ENCODE data around the gene IL17RC.
"Not testable (repeated sequence)": the region's sequence is repeated elsewhere in the genome, so short reads cannot be mapped to it uniquely, and the experiment has no call there.

Gene IL17RC

GRCh38 chr3:9934235-9934621 lies 17.3 kb downstream of the IL17RC start:
- TF ChIP-seq, protein P1, sequence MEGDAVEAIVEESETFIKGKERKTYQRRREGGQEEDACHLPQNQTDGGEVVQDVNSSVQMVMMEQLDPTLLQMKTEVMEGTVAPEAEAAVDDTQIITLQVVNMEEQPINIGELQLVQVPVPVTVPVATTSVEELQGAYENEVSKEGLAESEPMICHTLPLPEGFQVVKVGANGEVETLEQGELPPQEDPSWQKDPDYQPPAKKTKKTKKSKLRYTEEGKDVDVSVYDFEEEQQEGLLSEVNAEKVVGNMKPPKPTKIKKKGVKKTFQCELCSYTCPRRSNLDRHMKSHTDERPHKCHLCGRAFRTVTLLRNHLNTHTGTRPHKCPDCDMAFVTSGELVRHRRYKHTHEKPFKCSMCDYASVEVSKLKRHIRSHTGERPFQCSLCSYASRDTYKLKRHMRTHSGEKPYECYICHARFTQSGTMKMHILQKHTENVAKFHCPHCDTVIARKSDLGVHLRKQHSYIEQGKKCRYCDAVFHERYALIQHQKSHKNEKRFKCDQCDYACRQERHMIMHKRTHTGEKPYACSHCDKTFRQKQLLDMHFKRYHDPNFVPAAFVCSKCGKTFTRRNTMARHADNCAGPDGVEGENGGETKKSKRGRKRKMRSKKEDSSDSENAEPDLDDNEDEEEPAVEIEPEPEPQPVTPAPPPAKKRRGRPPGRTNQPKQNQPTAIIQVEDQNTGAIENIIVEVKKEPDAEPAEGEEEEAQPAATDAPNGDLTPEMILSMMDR (conservative IDR thresholded peaks at IDR 0.05; ENCODE audit: low read length): peak; percentile 27
- H3K4me3 ChIP-seq (ENCODE audit: low read length): peak overlapping the region; percentile 82
- no peak for DNase-seq (ENCODE audit: low read depth)

DNA sequence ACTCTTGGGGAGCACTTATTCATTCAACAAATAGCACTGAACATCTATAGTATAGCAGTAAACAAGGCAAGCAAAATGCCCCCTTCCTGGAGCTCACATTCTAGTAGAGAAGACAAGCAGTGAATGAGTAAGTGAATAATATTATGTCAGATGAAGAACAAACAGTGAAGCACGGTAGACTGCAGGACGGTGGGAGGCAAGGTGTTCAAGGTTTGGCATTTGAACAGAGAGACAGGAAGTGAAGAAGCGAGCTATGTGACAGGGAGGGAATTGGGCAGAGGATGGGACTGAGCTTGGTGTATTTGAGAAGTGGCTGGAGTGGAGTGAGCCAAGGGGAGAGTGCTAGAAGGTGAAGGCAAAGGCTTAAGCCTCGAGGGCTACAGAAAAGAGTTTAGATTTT lies 18.1 kb downstream of the IL17RC start:
- H3K4me3 ChIP-seq (ENCODE audit: low read length): no peak overlapping the region; the same call in 1 of the 2 replicates
- no peak for DNase-seq (ENCODE audit: low read depth)
- TF ChIP-seq, protein P1 (conservative IDR thresholded peaks at IDR 0.05; ENCODE audit: low read length): no peak

DNA sequence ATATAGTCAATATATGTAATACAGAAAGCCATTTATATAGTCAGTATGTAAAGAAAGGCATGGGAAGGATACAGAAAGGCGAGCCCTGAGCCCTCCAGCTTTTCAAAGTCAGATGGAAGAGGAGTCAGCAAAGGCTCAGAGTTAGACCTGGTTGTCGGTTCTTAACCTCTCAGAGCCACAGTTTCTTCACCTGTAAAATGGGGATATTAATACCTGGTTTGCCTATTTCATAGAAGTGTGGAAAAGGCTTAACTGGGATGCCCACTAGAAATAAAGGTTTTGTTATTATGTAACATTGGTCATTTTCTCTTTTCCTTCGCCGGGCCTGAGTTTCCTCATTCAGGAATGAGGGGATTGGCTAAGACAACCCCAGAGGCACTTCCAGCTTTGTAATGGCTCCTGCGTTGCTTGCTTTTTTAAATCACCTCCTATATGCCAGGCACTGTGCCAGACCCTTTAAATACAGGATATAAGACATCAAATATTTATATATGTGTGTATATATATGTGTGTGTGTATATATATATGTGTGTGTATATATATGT lies 19.1 kb downstream of the IL17RC start:
- no peak for DNase-seq (ENCODE audit: low read depth)
- no peak overlapping the region for H3K4me3 ChIP-seq (ENCODE audit: low read length)
- TF ChIP-seq, protein P1 (conservative IDR thresholded peaks at IDR 0.05; ENCODE audit: low read length): no peak

GRCh38 chr3:9937486-9938238 lies 20.8 kb downstream of the IL17RC start:
- TF ChIP-seq, protein P1 (conservative IDR thresholded peaks at IDR 0.05; ENCODE audit: low read length): no peak
- DNase-seq (ENCODE audit: low read depth): no peak
- H3K4me3 ChIP-seq (ENCODE audit: low read length): no peak overlapping the region

DNA sequence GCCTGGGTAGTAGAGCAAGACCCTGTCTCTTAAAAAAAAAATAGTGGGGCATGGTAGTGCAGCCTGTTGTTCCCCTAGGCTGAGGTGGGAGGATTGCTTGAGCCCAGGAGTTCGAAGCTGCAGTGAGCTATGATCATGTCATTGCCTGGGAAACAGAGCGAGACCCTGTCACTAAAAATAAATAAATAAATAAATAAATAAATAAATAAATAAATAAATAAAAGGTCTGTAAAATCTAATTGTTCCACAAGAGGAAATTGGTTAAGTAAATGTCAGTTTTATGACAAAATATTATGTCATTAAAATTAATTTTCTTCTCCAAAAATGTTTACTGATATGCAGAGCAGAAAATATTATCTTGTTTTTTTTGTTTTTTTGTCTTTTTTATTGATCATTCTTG lies 22.1 kb downstream of the IL17RC start:
- TF ChIP-seq, protein P1 (conservative IDR thresholded peaks at IDR 0.05; ENCODE audit: low read length): no peak
- H3K4me3 ChIP-seq (ENCODE audit: low read length): no peak overlapping the region
- no peak for DNase-seq (ENCODE audit: low read depth)

- H3K4me3 ChIP-seq (ENCODE audit: low read length); DNase-seq (ENCODE audit: low read depth): not testable (repeated sequence)
These were observed 23.0 kb downstream of the IL17RC start for GRCh38 chr3:9939906-9940305.

- TF ChIP-seq, protein P1 (conservative IDR thresholded peaks at IDR 0.05; ENCODE audit: low read length): no peak
- H3K4me3 ChIP-seq (ENCODE audit: low read length): no peak overlapping the region
- DNase-seq (ENCODE audit: low read depth): no peak
These were observed 23.8 kb downstream of the IL17RC start for GRCh38 chr3:9940746-9941145.
